Activated B cell treated with CpG ODN at 0.5 μM for 24 hours (primary cell): Measurements from ENCODE around the gene PHAX. TPM values are rescaled to one million over a fixed set of nuclear protein-coding genes. Genes with fewer than 3 reads are reported as not detected.
"Not testable (repeated sequence)": the region's sequence is repeated elsewhere in the genome, so short reads cannot be mapped to it uniquely, and the experiment has no call there.

Experiments used
- ATAC-seq: fragments of 200-7000 bp; cut with Tn5 transposase; one replicate; pipeline ENCODE4 v1.10.0; 2021; ENCODE audit warnings: low read depth, mild to moderate bottlenecking, moderate library complexity
- CTCF ChIA-PET: fragments of 350-600 bp; sonication (Branson Sonifier 250); formaldehyde crosslinking; loops from one replicate; lab custom pipeline; 2021; ENCODE audit warnings: antibody characterized with exemption; lab: Charles Lee
- POLR2A ChIA-PET: fragments of 350-600 bp; sonication (Branson Sonifier 250); formaldehyde crosslinking; loops from one replicate; lab custom pipeline; 2021; ENCODE audit warnings: antibody characterized with exemption; lab: Charles Lee
- DNase-seq: peaks from one replicate; pipeline ENCODE4 v3.0.0; 2022
- H3K27ac Mint-ChIP-seq: one replicate; pipeline ENCODE4 v1.8.0; 2020; ENCODE audit warnings: mixed read lengths
- H3K27me3 Mint-ChIP-seq: one replicate; pipeline ENCODE4 v1.8.0; 2021; ENCODE audit warnings: mixed read lengths
- H3K36me3 Mint-ChIP-seq: one replicate; pipeline ENCODE4 v1.8.0; 2021; ENCODE audit warnings: low read depth, mixed read lengths
- H3K4me1 Mint-ChIP-seq: one replicate; pipeline ENCODE4 v1.8.0; 2021; ENCODE audit warnings: mixed read lengths
- H3K4me3 Mint-ChIP-seq: one replicate; pipeline ENCODE4 v1.8.0; 2020; ENCODE audit warnings: mild to moderate bottlenecking, mixed read lengths
- H3K9me3 Mint-ChIP-seq: one replicate; pipeline ENCODE4 v1.8.0; 2020; ENCODE audit warnings: mixed read lengths
- CTCF ChIP-seq: fragments of 200-600 bp; IDR thresholded peaks from one replicate; pipeline ENCODE4 v1.8.0; 2022; ENCODE audit warnings: antibody characterized with exemption, mild to moderate bottlenecking
- intact Hi-C: fragments of 100-400 bp; cut with micrococcal nuclease; formaldehyde crosslinking; loops from one replicate; pipeline ENCODE4 v1.15.1; 2024
- total RNA-seq: library from RNA; stranded (reverse); gene quantifications from 2 replicates; pipeline ENCODE4 v1.2.3, GENCODE V29; 2022

The PHAX gene
- 31.0 and 33.3 TPM in 2 replicates for total RNA-seq

DNA sequence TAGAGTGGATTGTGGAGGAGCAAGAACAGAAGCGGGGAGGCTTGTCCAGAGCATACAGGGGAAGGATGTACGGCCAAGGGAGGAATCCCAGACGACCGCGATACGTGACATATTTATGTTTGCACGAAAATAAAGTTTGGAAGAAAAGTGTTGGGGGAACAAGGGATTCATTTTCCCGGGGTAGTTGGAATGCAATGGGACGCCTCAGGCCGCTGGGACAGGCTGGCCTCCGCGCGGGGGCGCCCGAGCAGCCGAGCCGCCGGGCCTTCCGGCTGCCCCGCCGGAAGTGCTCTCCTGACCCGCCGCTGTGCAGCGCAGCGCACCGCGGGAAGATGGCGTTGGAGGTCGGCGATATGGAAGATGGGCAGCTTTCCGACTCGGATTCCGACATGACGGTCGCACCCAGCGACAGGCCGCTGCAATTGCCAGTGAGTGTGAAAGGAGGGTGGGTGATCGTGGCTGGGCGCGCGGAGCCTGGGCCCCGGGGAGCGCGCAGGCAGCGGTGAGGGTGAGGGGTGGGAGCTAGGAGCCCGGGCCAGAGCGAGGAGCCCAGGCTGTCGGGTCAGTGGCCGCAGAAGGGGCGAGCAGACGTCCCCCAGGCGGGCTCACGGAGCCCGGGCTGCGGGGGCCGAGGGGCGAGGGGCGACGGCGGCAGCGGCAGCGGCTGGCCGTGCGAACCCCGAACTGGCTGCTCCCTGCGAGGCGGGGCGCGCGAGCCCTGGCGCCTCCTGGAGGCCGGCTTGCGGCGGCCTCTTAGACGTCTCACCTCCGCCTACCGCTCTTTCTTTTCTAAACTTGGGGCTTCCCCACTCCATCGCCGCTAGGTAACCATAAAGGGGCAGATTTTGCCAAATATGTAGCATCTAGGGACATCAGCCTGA, at the start of gene PHAX:
Gene PHAX (plus strand): TSS at position 317 of the 881 bp plus-strand sequence. CDS start 16 bp downstream, at position 333.
- ATAC-seq (peak; percentile 94), DNase-seq (peak; percentile 76)
- Mint-ChIP-seq H3K4me3 (peak within 1 kb of the TSS; percentile 99), H3K4me1 (peaks cover 36% of the 10 kb centered on the region), H3K36me3 (peaks cover 24% of the 10 kb centered on the region), H3K9me3 (no peaks in the 10 kb centered on the region), H3K27me3 (no peaks in the 10 kb centered on the region), H3K27ac (peak within 1 kb of the TSS; percentile 95)
- POLR2A ChIA-PET = interaction anchor here (0.5 to 2.2 kb wide), 6 partner anchors 31 to 629 kb away, joined by 3 to 14 read pairs (median 4); partner anchors contain the start of genes C5orf63 and LMNB1
- no peak for TF ChIP-seq CTCF
- CTCF ChIA-PET = interaction anchor here (1.0 to 2.0 kb wide), 8 partner anchors 18 to 263 kb away, joined by 3 to 10 read pairs (median 4); no protein-coding TSS in a partner anchor
- intact Hi-C loops = loop anchor here (1.0 to 5.0 kb wide), 10 partner anchors 62 to 1482 kb away; partner anchors contain the start of genes GRAMD2B, MARCHF3, PRRC1 and SLC12A2

- DNase-seq = no peak
- no peak for ATAC-seq
- no peaks in the 10 kb centered on the region for H3K9me3 Mint-ChIP-seq
- H3K27ac Mint-ChIP-seq = no peak overlapping the region
- H3K4me3 Mint-ChIP-seq = no peak overlapping the region
- H3K4me1 Mint-ChIP-seq = no peaks in the 10 kb centered on the region
- no peaks in the 10 kb centered on the region for H3K36me3 Mint-ChIP-seq
- POLR2A ChIA-PET = no interaction called here
- intact Hi-C loops = no loop called here
- no peak for TF ChIP-seq CTCF
- CTCF ChIA-PET = no interaction called here
- H3K27me3 Mint-ChIP-seq = no peaks in the 10 kb centered on the region
Measured at GRCh38 chr5:126552614-126553013, 48.1 kb upstream of the PHAX start.

GRCh38 chr5:126555101-126555500, 45.6 kb upstream of the PHAX start:
- H3K4me1 Mint-ChIP-seq, H3K27ac Mint-ChIP-seq, intact Hi-C loops: not testable (repeated sequence)

GRCh38 chr5:126561908-126562307, 38.8 kb upstream of the PHAX start:
- no peak overlapping the region for H3K27ac Mint-ChIP-seq
- no peaks in the 10 kb centered on the region for H3K27me3 Mint-ChIP-seq
- POLR2A ChIA-PET = no interaction called here
- no peaks in the 10 kb centered on the region for H3K4me1 Mint-ChIP-seq
- intact Hi-C loops = no loop called here
- DNase-seq (no peak), ATAC-seq (no peak)
- no peak for TF ChIP-seq CTCF
- H3K4me3 Mint-ChIP-seq = no peak overlapping the region
- H3K9me3 Mint-ChIP-seq = no peaks in the 10 kb centered on the region
- CTCF ChIA-PET = no interaction called here
- no peaks in the 10 kb centered on the region for H3K36me3 Mint-ChIP-seq

More at GRCh38 chr5:126555101-126555500, 45.6 kb upstream of the PHAX start:
- ATAC-seq, H3K27me3 Mint-ChIP-seq, DNase-seq, H3K4me3 Mint-ChIP-seq, H3K36me3 Mint-ChIP-seq, POLR2A ChIA-PET, CTCF ChIA-PET, H3K9me3 Mint-ChIP-seq: not testable (repeated sequence)

DNA sequence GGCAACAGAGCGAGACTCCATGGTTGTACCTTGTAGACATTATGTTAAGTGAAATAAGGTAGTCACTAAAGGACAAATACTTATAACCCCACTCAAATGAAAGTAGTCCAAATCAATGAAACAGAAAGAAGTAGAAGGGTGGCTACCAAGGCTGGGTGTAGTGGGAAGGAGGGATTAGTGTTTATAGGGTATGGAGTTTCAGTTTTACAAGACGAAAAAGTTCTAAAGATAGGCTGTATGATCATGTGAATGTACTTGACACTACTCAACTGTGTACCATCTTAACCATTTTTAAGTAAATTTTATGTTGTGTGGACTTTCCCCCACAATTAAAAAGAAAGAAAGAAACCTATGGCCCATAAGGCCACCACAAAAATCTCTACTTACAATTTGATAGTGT, 37.9 kb upstream of the PHAX start:
- Mint-ChIP-seq H3K4me1 (no peaks in the 10 kb centered on the region), H3K27me3 (no peaks in the 10 kb centered on the region), H3K36me3 (no peaks in the 10 kb centered on the region), H3K4me3 (no peak overlapping the region), H3K9me3 (no peaks in the 10 kb centered on the region), H3K27ac (no peak overlapping the region)
- DNase-seq (no peak), ATAC-seq (no peak)
- intact Hi-C loops = no loop called here
- no peak for TF ChIP-seq CTCF
- ChIA-PET POLR2A (no interaction called here), CTCF (no interaction called here)
